Pons (tissue), 1 donor: ENCODE data around the gene KRT23.
"Not testable (repeated sequence)": the region's sequence is repeated elsewhere in the genome, so short reads cannot be mapped to it uniquely, and the experiment has no call there.

Experiments used
- DNase-seq: peaks from one replicate; pipeline ENCODE4 v3.0.0-alpha.2; 2016; ENCODE audit warnings: low spot score

Gene KRT23

GRCh38 chr17:40950176-40950575 is 12.7 kb upstream of the KRT23 start:
- DNase-seq, result no peak

- DNase-seq, result no peak
Observed at GRCh38 chr17:40949418-40949817, 12.0 kb upstream of the KRT23 start.

GRCh38 chr17:40947929-40948328 is 10.5 kb upstream of the KRT23 start:
- no peak for DNase-seq

- DNase-seq, result peak; percentile 58
Observed at GRCh38 chr17:40945414-40945813, 8.0 kb upstream of the KRT23 start.

- DNase-seq, result no peak
Observed at GRCh38 chr17:40944531-40944930, 7.1 kb upstream of the KRT23 start.

- DNase-seq, result no peak
Observed at GRCh38 chr17:40942553-40942952, 5.1 kb upstream of the KRT23 start.

GRCh38 chr17:40940266-40940665 is 2.8 kb upstream of the KRT23 start:
- no peak for DNase-seq

GRCh38 chr17:40938981-40939380 is 1.5 kb upstream of the KRT23 start:
- no peak for DNase-seq

GRCh38 chr17:40936976-40937375 is 470 bp downstream of the KRT23 start:
- no peak for DNase-seq

- DNase-seq, result no peak
Observed at GRCh38 chr17:40936437-40936971, 942 bp downstream of the KRT23 start.

GRCh38 chr17:40935624-40936023 is 1.8 kb downstream of the KRT23 start:
- DNase-seq, result no peak

GRCh38 chr17:40932608-40933007 is 4.8 kb downstream of the KRT23 start:
- DNase-seq, result peak; percentile 38

GRCh38 chr17:40931311-40931710 is 6.1 kb downstream of the KRT23 start:
- no peak for DNase-seq

GRCh38 chr17:40926341-40926740 is 11.1 kb downstream of the KRT23 start:
- no peak for DNase-seq

- DNase-seq, result peak; percentile 74
Observed at GRCh38 chr17:40922239-40922638, 15.2 kb downstream of the KRT23 start.

- DNase-seq, result no peak
Observed at GRCh38 chr17:40921026-40921425, 16.4 kb downstream of the KRT23 start.

- DNase-seq, result not testable (repeated sequence)
Observed at GRCh38 chr17:40917116-40917515, 20.3 kb downstream of the KRT23 start.

- no peak for DNase-seq
Observed at GRCh38 chr17:40916366-40916765, 21.1 kb downstream of the KRT23 start.

GRCh38 chr17:40915721-40916256 is 21.7 kb downstream of the KRT23 start:
- DNase-seq, result peak; percentile 25

GRCh38 chr17:40915199-40915661 is 22.2 kb downstream of the KRT23 start:
- DNase-seq, result no peak

- DNase-seq, result no peak
Observed at GRCh38 chr17:40914075-40914855, 23.2 kb downstream of the KRT23 start.

- DNase-seq, result no peak
Observed at GRCh38 chr17:40912486-40913210, 24.8 kb downstream of the KRT23 start.

- peak; percentile 6 for DNase-seq
Observed at GRCh38 chr17:40910441-40910841, 27.0 kb downstream of the KRT23 start.
